HEK293T (cell line): ENCODE data around the gene SLC25A51.
"Not testable (repeated sequence)": the region's sequence is repeated elsewhere in the genome, so short reads cannot be mapped to it uniquely, and the experiment has no call there.

Experiments
- CTCF ChIA-PET: fragments of 350-600 bp; formaldehyde crosslinking; extraction: SDS; loops from one replicate; lab custom pipeline; 2021; ENCODE audit warnings: antibody characterized with exemption, inconsistent platforms; lab: Yijun Ruan, JAX
- POLR2A ChIA-PET: fragments of 350-600 bp; formaldehyde crosslinking; extraction: SDS; loops from one replicate; lab custom pipeline; 2020; ENCODE audit warnings: antibody characterized with exemption, inconsistent platforms; lab: Yijun Ruan, JAX
- DNase-seq: peaks from one replicate; pipeline ENCODE4 v3.0.0; 2012; ENCODE audit warnings: mixed read lengths; ENCODE audit errors: extremely low spot score
- ARNT ChIP-seq: fragments of 450-650 bp; IDR thresholded peaks from 2 replicates; pipeline ENCODE4 v1.6.1; 2017; ENCODE audit warnings: mild to moderate bottlenecking
- BHLHE40 ChIP-seq: fragments of 450-650 bp; IDR thresholded peaks from 2 replicates; pipeline ENCODE4 v1.6.1; 2016; ENCODE audit warnings: mild to moderate bottlenecking, moderate library complexity, borderline replicate concordance
- CTBP1 ChIP-seq: fragments of 450-650 bp; IDR thresholded peaks from 2 replicates; pipeline ENCODE4 v1.6.1; 2016; ENCODE audit warnings: borderline replicate concordance
- ELF4 ChIP-seq: fragments of 450-650 bp; IDR thresholded peaks from 2 replicates; pipeline ENCODE4 v1.6.1; 2017; ENCODE audit warnings: antibody characterized with exemption
- FOXA1 ChIP-seq: fragments of 450-650 bp; IDR thresholded peaks from 2 replicates; pipeline ENCODE4 v1.6.1; 2016; ENCODE audit warnings: mild to moderate bottlenecking
- FOXK2 ChIP-seq: fragments of 450-650 bp; IDR thresholded peaks from 2 replicates; pipeline ENCODE4 v1.6.1; 2016; ENCODE audit warnings: mild to moderate bottlenecking
- FOXM1 ChIP-seq: fragments of 450-650 bp; IDR thresholded peaks from 2 replicates; pipeline ENCODE4 v1.6.1; 2017; ENCODE audit warnings: mild to moderate bottlenecking, borderline replicate concordance
- HDGF ChIP-seq: fragments of 450-650 bp; IDR thresholded peaks from 2 replicates; pipeline ENCODE4 v1.6.1; 2017; ENCODE audit warnings: antibody characterized with exemption, borderline replicate concordance
- L3MBTL2 ChIP-seq: fragments of 450-650 bp; conservative IDR thresholded peaks from 2 replicates; pipeline ENCODE4 v1.6.1; 2016; ENCODE audit warnings: mild to moderate bottlenecking
- LEF1 ChIP-seq: fragments of 450-650 bp; IDR thresholded peaks from 2 replicates; pipeline ENCODE4 v1.6.1; 2017; ENCODE audit warnings: mild to moderate bottlenecking, borderline replicate concordance
- NFRKB ChIP-seq: fragments of 450-650 bp; IDR thresholded peaks from 2 replicates; pipeline ENCODE4 v1.6.1; 2016; ENCODE audit warnings: mild to moderate bottlenecking, moderate library complexity
- PKNOX1 ChIP-seq: fragments of 450-650 bp; IDR thresholded peaks from 2 replicates; pipeline ENCODE4 v1.6.1; 2016
- SP1 ChIP-seq: fragments of 450-650 bp; IDR thresholded peaks from 2 replicates; pipeline ENCODE4 v1.6.1; 2017
- SUZ12 ChIP-seq: fragments of 450-650 bp; IDR thresholded peaks from 2 replicates; pipeline ENCODE4 v1.6.1; 2016; ENCODE audit warnings: mild to moderate bottlenecking
- TARDBP ChIP-seq: fragments of 450-650 bp; IDR thresholded peaks from 2 replicates; pipeline ENCODE4 v1.6.1; 2016
- ZNF384 ChIP-seq: fragments of 450-650 bp; IDR thresholded peaks from 2 replicates; pipeline ENCODE4 v1.6.1; 2016

The SLC25A51 gene

GRCh38 chr9:37910271-37910670, 6.3 kb upstream of the SLC25A51 start:
- no peak for DNase-seq
- TF ChIP-seq SP1, result no peak
- TF ChIP-seq PKNOX1, result no peak
- TF ChIP-seq LEF1, result no peak
- TF ChIP-seq L3MBTL2, result no peak
- TF ChIP-seq HDGF, result no peak
- no peak for TF ChIP-seq TARDBP
- TF ChIP-seq SUZ12, result no peak
- no peak for TF ChIP-seq ELF4
- ChIA-PET CTCF (no interaction called here), POLR2A (no interaction called here)

- POLR2A ChIA-PET, DNase-seq, CTCF ChIA-PET: not testable (repeated sequence)
Measured at GRCh38 chr9:37909836-37910235, 5.9 kb upstream of the SLC25A51 start.

- no peak for DNase-seq
- ChIA-PET CTCF (no interaction called here), POLR2A (no interaction called here)
- no peak for TF ChIP-seq TARDBP
- TF ChIP-seq L3MBTL2, result no peak
- TF ChIP-seq SUZ12, result no peak
- TF ChIP-seq NFRKB, result no peak
- TF ChIP-seq FOXK2, result no peak
- no peak for TF ChIP-seq ELF4
- no peak for TF ChIP-seq PKNOX1
- no peak for TF ChIP-seq SP1
Measured at GRCh38 chr9:37909326-37909725, 5.4 kb upstream of the SLC25A51 start.

- ChIA-PET POLR2A (no interaction called here), CTCF (no interaction called here)
- TF ChIP-seq PKNOX1, result no peak
- TF ChIP-seq ELF4, result no peak
- no peak for TF ChIP-seq HDGF
- no peak for TF ChIP-seq FOXK2
- TF ChIP-seq FOXM1, result no peak
- no peak for DNase-seq
Measured at GRCh38 chr9:37908698-37909186, 4.8 kb upstream of the SLC25A51 start.

- ChIA-PET POLR2A (interaction anchor here (0.5 kb wide), 1 partner anchor 133 kb away, joined by 4 read pairs; no protein-coding TSS in a partner anchor), CTCF (no interaction called here)
- no peak for DNase-seq
- TF ChIP-seq FOXM1 (no peak), PKNOX1 (no peak), HDGF (no peak), TARDBP (no peak), BHLHE40 (no peak), CTBP1 (no peak), FOXA1 (no peak), ZNF384 (no peak), L3MBTL2 (no peak), SUZ12 (no peak), LEF1 (no peak), SP1 (no peak), FOXK2 (no peak), ELF4 (no peak), ARNT (no peak), NFRKB (no peak)
Measured at GRCh38 chr9:37908283-37908682, 4.4 kb upstream of the SLC25A51 start.

GRCh38 chr9:37906312-37907239, 2.6 kb upstream of the SLC25A51 start:
- TF ChIP-seq FOXK2 (no peak), FOXA1 (no peak), CTBP1 (no peak), NFRKB (no peak), SUZ12 (no peak), SP1 (no peak), PKNOX1 (no peak), LEF1 (no peak), TARDBP (no peak), ZNF384 (no peak), ELF4 (no peak), ARNT (no peak), BHLHE40 (no peak), L3MBTL2 (no peak), HDGF (no peak), FOXM1 (no peak)
- POLR2A ChIA-PET, result interaction anchor here (0.8 kb wide), 1 partner anchor 486 kb away, joined by 3 read pairs; the partner anchor contains the start of gene ALDH1B1
- CTCF ChIA-PET, result no interaction called here
- DNase-seq, result no peak
